ENCODE measurements around the gene GRM2. TPM values are rescaled to one million over a fixed set of nuclear protein-coding genes. Genes with fewer than 3 reads are reported as not detected.

GRM2 gene
- total RNA-seq, 1 experiment from 2014 or later = 3.7 TPM

DNA sequence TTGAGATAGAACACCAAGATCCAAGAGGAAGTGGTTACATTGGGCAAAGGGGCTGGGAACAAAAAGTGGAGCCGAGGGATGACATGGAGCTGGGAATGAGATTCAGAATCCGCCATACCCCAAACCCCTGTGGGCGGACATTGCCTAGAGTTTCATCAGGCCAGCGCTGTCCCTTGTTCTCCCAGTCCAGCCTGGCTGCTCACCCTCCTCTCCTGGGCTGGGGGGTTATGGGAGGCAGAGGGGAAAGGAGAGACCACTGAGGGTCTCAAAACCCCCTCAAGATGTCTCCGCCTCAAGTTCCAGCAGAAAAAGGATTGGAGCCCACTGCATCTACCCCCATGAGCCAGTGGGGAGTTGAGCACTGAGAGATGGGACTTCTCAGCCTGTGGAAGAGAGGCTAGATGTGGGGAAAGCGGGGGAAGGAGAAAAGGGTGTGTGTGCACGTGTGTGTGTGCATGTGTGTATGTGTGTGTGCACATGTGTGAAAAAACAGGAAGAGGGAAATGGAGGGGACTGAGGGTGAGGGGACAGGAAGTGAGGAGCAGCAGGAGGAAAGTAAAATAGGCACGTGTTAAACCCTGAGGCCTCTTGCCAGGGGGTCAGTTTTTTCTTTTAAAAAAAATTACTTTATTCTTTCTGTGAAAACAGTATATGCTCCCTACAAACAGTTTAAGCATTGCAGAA lies 14.3 kb downstream of the GRM2 start:
- ChIA-PET POLR2A (no interaction called here), CTCF (interaction anchor here (1.2 to 6.6 kb wide), 4 partner anchors 14 to 98 kb away, joined by 3 to 190 read pairs (median 119); partner anchors contain the start of gene GRM2)
- Mint-ChIP-seq H3K4me1 (peaks cover 16% of the 10 kb centered on the region), H3K9me3 (peaks cover 8% of the 10 kb centered on the region; the same call in 1 of the 2 replicates), H3K4me3 (no peak overlapping the region), H3K27me3 (ENCODE audit: low read depth) (no peaks in the 10 kb centered on the region; the same call in 1 of the 2 replicates), H3K36me3 (no peaks in the 10 kb centered on the region), H3K27ac (no peak overlapping the region)
- TF ChIP-seq MXD4 (CRISPR knock-in tag; IDR thresholded peaks at IDR 0.05; ENCODE audit: borderline replicate concordance) = no peak
- TF ChIP-seq, protein P1, sequence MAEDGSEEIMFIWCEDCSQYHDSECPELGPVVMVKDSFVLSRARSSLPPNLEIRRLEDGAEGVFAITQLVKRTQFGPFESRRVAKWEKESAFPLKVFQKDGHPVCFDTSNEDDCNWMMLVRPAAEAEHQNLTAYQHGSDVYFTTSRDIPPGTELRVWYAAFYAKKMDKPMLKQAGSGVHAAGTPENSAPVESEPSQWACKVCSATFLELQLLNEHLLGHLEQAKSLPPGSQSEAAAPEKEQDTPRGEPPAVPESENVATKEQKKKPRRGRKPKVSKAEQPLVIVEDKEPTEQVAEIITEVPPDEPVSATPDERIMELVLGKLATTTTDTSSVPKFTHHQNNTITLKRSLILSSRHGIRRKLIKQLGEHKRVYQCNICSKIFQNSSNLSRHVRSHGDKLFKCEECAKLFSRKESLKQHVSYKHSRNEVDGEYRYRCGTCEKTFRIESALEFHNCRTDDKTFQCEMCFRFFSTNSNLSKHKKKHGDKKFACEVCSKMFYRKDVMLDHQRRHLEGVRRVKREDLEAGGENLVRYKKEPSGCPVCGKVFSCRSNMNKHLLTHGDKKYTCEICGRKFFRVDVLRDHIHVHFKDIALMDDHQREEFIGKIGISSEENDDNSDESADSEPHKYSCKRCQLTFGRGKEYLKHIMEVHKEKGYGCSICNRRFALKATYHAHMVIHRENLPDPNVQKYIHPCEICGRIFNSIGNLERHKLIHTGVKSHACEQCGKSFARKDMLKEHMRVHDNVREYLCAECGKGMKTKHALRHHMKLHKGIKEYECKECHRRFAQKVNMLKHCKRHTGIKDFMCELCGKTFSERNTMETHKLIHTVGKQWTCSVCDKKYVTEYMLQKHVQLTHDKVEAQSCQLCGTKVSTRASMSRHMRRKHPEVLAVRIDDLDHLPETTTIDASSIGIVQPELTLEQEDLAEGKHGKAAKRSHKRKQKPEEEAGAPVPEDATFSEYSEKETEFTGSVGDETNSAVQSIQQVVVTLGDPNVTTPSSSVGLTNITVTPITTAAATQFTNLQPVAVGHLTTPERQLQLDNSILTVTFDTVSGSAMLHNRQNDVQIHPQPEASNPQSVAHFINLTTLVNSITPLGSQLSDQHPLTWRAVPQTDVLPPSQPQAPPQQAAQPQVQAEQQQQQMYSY (CRISPR knock-in tag; IDR thresholded peaks at IDR 0.05) = peak; percentile 63
- DNase-seq (ENCODE audit: low spot score) (no peak), ATAC-seq (no peak)

DNA sequence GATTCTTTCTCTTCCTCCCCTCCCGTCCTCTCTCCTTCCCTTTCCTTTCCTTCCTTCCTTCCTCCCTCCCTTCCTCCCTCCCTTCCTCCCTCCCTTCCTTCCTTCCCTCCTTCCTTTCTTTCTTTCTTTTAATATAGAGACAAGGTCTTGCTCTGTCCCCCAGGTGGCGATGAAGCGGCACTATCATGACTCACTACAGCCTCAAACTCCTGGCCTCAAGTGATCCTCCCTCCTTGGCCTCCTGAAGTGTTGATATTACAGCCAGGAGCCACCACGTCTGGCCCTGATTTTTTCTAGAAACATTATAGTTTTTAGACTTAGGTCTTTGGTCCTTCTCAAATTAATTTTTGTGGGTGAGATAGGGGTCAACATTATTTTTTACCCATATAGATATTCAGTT lies 15.5 kb downstream of the GRM2 start:
- Mint-ChIP-seq H3K9me3 (peaks cover 8% of the 10 kb centered on the region; the same call in 1 of the 2 replicates), H3K27ac (no peak overlapping the region), H3K4me3 (no peak overlapping the region), H3K27me3 (ENCODE audit: low read depth) (no peaks in the 10 kb centered on the region; the same call in 1 of the 2 replicates), H3K4me1 (peaks cover 16% of the 10 kb centered on the region), H3K36me3 (no peaks in the 10 kb centered on the region)
- DNase-seq (ENCODE audit: low spot score) (peak; percentile 33), ATAC-seq (no peak)
- ChIA-PET POLR2A (no interaction called here), CTCF (no interaction called here)
- no peak for TF ChIP-seq CREB1 (CRISPR knock-in tag; IDR thresholded peaks at IDR 0.05)
- TF ChIP-seq ZNF263 (CRISPR knock-in tag; IDR thresholded peaks at IDR 0.05; ENCODE audit: low read depth) = no peak
- TF ChIP-seq ZNF138 (CRISPR knock-in tag; conservative IDR thresholded peaks at IDR 0.05) = no peak
- TF ChIP-seq, protein P2, sequence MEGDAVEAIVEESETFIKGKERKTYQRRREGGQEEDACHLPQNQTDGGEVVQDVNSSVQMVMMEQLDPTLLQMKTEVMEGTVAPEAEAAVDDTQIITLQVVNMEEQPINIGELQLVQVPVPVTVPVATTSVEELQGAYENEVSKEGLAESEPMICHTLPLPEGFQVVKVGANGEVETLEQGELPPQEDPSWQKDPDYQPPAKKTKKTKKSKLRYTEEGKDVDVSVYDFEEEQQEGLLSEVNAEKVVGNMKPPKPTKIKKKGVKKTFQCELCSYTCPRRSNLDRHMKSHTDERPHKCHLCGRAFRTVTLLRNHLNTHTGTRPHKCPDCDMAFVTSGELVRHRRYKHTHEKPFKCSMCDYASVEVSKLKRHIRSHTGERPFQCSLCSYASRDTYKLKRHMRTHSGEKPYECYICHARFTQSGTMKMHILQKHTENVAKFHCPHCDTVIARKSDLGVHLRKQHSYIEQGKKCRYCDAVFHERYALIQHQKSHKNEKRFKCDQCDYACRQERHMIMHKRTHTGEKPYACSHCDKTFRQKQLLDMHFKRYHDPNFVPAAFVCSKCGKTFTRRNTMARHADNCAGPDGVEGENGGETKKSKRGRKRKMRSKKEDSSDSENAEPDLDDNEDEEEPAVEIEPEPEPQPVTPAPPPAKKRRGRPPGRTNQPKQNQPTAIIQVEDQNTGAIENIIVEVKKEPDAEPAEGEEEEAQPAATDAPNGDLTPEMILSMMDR (IDR thresholded peaks at IDR 0.05) = peak; percentile 14; the same call in 1 of the 2 replicates
- TF ChIP-seq, protein P3, sequence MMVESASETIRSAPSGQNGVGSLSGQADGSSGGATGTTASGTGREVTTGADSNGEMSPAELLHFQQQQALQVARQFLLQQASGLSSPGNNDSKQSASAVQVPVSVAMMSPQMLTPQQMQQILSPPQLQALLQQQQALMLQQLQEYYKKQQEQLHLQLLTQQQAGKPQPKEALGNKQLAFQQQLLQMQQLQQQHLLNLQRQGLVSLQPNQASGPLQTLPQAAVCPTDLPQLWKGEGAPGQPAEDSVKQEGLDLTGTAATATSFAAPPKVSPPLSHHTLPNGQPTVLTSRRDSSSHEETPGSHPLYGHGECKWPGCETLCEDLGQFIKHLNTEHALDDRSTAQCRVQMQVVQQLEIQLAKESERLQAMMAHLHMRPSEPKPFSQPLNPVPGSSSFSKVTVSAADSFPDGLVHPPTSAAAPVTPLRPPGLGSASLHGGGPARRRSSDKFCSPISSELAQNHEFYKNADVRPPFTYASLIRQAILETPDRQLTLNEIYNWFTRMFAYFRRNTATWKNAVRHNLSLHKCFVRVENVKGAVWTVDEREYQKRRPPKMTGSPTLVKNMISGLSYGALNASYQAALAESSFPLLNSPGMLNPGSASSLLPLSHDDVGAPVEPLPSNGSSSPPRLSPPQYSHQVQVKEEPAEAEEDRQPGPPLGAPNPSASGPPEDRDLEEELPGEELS (CRISPR knock-in tag; IDR thresholded peaks at IDR 0.05) = no peak
- TF ChIP-seq, protein P4, sequence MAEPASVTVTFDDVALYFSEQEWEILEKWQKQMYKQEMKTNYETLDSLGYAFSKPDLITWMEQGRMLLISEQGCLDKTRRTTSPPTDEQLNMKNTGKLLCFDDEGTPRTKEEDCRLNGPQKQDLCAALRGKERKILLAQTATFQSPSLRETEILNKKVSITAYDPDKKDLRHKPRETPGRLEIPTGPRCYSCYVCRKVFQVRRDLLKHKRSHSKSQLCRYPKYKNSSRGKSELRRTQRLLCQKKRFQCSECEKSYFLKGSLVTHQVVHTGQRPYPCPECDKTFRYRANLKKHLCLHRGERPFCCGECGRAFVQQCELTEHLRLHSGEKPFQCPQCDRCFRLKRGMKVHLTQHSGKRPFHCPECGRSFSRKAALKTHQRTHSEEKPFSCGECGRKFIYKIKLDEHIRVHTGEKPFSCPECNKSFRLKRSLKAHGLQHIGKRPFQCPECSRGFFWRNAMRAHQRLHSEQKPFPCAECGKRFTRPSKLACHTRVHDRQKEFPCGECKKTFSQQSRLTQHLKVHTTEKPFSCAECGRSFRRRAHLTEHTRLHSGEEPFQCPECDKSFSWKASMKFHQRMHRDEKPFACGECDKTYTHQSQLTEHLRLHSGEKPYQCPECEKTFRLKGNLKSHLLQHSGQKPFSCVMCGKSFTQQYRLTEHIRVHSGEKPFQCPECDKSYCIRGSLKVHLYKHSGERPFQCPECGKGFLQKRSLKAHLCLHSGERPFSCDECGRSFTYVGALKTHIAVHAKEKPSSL (CRISPR knock-in tag; conservative IDR thresholded peaks at IDR 0.05) = no peak
- peak; percentile 93 for TF ChIP-seq GTF2I (CRISPR knock-in tag; conservative IDR thresholded peaks at IDR 0.05)
- TF ChIP-seq CREM (CRISPR knock-in tag; IDR thresholded peaks at IDR 0.05) = no peak
- TF ChIP-seq, protein P1 (CRISPR knock-in tag; IDR thresholded peaks at IDR 0.05) = no peak
- TF ChIP-seq ELF4 (CRISPR knock-in tag; IDR thresholded peaks at IDR 0.05; ENCODE audit: low read depth) = no peak
- TF ChIP-seq JUN (CRISPR knock-in tag; IDR thresholded peaks at IDR 0.05) = no peak
- TF ChIP-seq, protein P5, sequence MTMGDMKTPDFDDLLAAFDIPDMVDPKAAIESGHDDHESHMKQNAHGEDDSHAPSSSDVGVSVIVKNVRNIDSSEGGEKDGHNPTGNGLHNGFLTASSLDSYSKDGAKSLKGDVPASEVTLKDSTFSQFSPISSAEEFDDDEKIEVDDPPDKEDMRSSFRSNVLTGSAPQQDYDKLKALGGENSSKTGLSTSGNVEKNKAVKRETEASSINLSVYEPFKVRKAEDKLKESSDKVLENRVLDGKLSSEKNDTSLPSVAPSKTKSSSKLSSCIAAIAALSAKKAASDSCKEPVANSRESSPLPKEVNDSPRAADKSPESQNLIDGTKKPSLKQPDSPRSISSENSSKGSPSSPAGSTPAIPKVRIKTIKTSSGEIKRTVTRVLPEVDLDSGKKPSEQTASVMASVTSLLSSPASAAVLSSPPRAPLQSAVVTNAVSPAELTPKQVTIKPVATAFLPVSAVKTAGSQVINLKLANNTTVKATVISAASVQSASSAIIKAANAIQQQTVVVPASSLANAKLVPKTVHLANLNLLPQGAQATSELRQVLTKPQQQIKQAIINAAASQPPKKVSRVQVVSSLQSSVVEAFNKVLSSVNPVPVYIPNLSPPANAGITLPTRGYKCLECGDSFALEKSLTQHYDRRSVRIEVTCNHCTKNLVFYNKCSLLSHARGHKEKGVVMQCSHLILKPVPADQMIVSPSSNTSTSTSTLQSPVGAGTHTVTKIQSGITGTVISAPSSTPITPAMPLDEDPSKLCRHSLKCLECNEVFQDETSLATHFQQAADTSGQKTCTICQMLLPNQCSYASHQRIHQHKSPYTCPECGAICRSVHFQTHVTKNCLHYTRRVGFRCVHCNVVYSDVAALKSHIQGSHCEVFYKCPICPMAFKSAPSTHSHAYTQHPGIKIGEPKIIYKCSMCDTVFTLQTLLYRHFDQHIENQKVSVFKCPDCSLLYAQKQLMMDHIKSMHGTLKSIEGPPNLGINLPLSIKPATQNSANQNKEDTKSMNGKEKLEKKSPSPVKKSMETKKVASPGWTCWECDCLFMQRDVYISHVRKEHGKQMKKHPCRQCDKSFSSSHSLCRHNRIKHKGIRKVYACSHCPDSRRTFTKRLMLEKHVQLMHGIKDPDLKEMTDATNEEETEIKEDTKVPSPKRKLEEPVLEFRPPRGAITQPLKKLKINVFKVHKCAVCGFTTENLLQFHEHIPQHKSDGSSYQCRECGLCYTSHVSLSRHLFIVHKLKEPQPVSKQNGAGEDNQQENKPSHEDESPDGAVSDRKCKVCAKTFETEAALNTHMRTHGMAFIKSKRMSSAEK (CRISPR knock-in tag; IDR thresholded peaks at IDR 0.05; ENCODE audit: borderline replicate concordance) = no peak
- no peak for TF ChIP-seq IRF2 (CRISPR knock-in tag; IDR thresholded peaks at IDR 0.05; ENCODE audit: borderline replicate concordance, low read depth)
- TF ChIP-seq TCF7 (CRISPR knock-in tag; IDR thresholded peaks at IDR 0.05; ENCODE audit: low read depth) = no peak
